Osteocyte (in vitro differentiated cells): Measurements from ENCODE around the gene WWC2. TPM values are rescaled to one million over a fixed set of nuclear protein-coding genes. Genes with fewer than 3 reads are reported as not detected.

Source experiments
- DNase-seq: peaks from one replicate; pipeline ENCODE4 v3.0.0; 2021; ENCODE audit warnings: mixed read lengths; ENCODE audit not compliant: unreplicated experiment; ENCODE audit errors: extremely low spot score
- H3K27ac Mint-ChIP-seq: one replicate; pipeline ENCODE4 v1.8.0; 2021; ENCODE audit warnings: mild to moderate bottlenecking, mixed read lengths; ENCODE audit not compliant: unreplicated experiment
- H3K27me3 Mint-ChIP-seq: one replicate; pipeline ENCODE4 v1.8.0; 2021; ENCODE audit warnings: mixed read lengths; ENCODE audit not compliant: unreplicated experiment
- H3K36me3 Mint-ChIP-seq: one replicate; pipeline ENCODE4 v1.8.0; 2021; ENCODE audit warnings: mixed read lengths; ENCODE audit not compliant: unreplicated experiment
- H3K4me1 Mint-ChIP-seq: one replicate; pipeline ENCODE4 v1.8.0; 2021; ENCODE audit warnings: mixed read lengths; ENCODE audit not compliant: unreplicated experiment
- H3K4me3 Mint-ChIP-seq: one replicate; pipeline ENCODE4 v1.8.0; 2021; ENCODE audit warnings: mild to moderate bottlenecking, moderate library complexity, mixed read lengths; ENCODE audit not compliant: unreplicated experiment
- H3K9me3 Mint-ChIP-seq: one replicate; pipeline ENCODE4 v1.8.0; 2021; ENCODE audit warnings: mixed read lengths; ENCODE audit not compliant: unreplicated experiment
- total RNA-seq: library from RNA; stranded (reverse); gene quantifications from 2 replicates; pipeline ENCODE4 v1.2.1, GENCODE V29; 2021
- TF ChIP-seq, protein P1 (sequence below): fragments of 200-600 bp; sonication (generic); IDR thresholded peaks from 2 replicates; pipeline ENCODE4 v1.5.0; 2021; ENCODE audit warnings: antibody characterized with exemption, mild to moderate bottlenecking, moderate library complexity

The WWC2 gene
- total RNA-seq, 1 donor from 2014 or later, result 53.5 TPM

DNA sequence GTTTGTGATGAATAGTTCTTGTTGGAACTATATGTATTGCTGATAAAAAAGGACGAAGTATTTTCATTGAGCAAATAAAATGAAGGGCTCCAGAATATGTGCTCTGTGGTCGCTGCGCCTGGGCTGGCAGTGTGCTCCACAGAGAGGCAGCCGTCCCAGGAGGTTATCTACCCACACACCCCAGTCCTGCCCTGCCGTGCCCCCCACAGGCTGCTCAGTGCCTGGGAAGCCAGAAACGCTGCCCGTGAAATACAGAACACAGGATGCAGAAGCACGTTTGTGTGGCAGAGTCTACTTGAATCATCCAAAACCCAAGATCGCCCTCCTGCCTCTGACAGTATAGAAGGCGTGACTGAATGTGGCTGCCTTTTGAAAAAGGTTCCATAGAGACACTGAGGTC, 219.6 kb downstream of the WWC2 start:
- DNase-seq, result no peak
- H3K27ac Mint-ChIP-seq, result no peak overlapping the region
- H3K4me1 Mint-ChIP-seq, result no peaks in the 10 kb centered on the region
- peaks cover 51% of the 10 kb centered on the region for H3K36me3 Mint-ChIP-seq
- H3K27me3 Mint-ChIP-seq, result no peaks in the 10 kb centered on the region
- TF ChIP-seq, protein P1, sequence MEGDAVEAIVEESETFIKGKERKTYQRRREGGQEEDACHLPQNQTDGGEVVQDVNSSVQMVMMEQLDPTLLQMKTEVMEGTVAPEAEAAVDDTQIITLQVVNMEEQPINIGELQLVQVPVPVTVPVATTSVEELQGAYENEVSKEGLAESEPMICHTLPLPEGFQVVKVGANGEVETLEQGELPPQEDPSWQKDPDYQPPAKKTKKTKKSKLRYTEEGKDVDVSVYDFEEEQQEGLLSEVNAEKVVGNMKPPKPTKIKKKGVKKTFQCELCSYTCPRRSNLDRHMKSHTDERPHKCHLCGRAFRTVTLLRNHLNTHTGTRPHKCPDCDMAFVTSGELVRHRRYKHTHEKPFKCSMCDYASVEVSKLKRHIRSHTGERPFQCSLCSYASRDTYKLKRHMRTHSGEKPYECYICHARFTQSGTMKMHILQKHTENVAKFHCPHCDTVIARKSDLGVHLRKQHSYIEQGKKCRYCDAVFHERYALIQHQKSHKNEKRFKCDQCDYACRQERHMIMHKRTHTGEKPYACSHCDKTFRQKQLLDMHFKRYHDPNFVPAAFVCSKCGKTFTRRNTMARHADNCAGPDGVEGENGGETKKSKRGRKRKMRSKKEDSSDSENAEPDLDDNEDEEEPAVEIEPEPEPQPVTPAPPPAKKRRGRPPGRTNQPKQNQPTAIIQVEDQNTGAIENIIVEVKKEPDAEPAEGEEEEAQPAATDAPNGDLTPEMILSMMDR, result no peak
- no peak overlapping the region for H3K4me3 Mint-ChIP-seq
- H3K9me3 Mint-ChIP-seq, result no peaks in the 10 kb centered on the region

DNA sequence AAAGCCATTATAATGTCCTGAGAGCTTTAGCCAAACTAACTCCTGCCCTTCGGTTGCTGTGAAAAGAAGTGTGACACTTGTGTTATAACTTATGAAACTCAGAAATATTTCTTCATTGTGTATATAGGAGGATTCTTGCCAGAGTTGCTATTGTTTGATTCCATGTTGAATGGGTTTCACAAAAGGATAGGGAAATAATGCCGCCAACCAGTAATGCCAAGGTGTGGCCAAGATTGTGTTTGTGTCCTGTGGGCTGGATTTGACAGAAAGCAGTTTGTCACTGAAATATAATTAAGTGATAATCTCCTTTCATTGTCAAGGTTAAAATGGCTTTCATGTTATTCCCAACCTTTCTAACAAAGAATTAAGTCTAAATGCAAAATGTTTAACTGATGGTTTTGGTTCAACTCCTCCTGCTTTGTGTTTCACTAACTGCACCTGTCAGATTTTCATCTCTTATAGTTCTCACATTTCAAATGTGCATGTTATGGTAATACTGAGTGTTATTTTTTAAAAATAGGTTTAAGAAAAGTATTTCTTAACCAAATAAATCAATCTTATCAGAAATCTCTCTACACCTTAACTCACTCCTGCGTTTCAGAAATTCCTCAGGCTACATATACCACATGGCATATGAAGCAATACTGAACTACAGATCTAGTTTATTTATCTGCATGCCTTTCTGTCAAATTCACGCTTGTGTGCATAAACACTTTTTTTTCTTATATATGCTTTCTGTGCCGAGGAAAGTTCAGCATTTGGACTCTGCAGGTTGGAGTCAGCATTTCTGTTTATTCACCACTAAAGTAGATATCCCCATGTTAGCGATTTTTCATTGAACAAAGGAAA, 221.4 kb downstream of the WWC2 start, which contains the start of gene CLDN22:
Gene CLDN22 (minus strand): TSS at position 66 of the 849 bp plus-strand sequence. CDS start 58 bp downstream, at position 8.
- Mint-ChIP-seq H3K9me3 (no peaks in the 10 kb centered on the region), H3K27ac (no peak within 1 kb of the TSS), H3K4me3 (no peak within 1 kb of the TSS), H3K27me3 (no peaks in the 10 kb centered on the region), H3K4me1 (no peaks in the 10 kb centered on the region), H3K36me3 (peaks cover 36% of the 10 kb centered on the region)
- no peak for DNase-seq
- TF ChIP-seq, protein P1, result no peak

DNA sequence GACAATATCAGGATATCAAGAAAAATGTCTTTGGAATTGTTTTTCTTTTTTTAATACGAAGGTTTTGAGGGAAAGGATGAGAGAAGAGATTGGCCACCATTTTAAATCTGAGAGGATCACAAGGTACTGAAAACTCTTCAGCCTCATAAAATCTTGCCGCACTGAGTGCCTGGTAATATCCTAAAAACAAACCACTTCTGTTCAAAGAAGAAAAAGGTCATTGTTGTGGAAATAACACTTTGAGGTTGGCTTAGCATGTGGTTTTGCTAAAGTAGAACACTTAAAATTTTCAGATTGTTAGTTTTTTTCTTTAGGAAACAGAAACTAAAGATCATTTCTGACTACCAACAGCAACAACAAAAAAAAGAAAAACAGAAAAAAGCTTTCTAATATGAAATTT, 222.0 kb downstream of the WWC2 start:
- Mint-ChIP-seq H3K36me3 (peaks cover 40% of the 10 kb centered on the region), H3K27ac (no peak overlapping the region), H3K9me3 (peaks cover under 1% of the 10 kb centered on the region)

DNA sequence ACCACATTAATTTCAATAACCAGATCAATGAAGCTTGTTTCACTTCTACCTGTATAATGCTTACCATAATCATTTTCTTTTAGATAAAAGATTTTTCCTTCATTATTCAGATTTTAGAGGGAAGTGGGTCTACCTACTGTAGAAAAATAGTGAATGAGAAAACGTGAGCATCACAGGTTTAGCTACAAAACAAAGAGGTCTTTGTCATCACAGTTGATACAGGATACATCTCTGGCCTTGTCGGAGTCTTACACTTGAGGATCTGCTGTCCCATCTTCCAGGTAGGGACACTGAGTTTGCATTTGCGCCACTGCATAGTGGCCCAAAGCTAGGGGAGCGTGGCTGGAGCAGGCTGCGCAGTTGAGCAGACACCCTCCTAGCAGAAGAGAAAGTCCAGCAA, 222.5 kb downstream of the WWC2 start:
- Mint-ChIP-seq H3K9me3 (peaks cover 5% of the 10 kb centered on the region), H3K27me3 (no peaks in the 10 kb centered on the region), H3K4me3 (no peak overlapping the region), H3K4me1 (no peaks in the 10 kb centered on the region), H3K27ac (no peak overlapping the region), H3K36me3 (peaks cover 38% of the 10 kb centered on the region)
- no peak for DNase-seq
- TF ChIP-seq, protein P1, result no peak

More for the DNA sequence above, 222.0 kb downstream of the WWC2 start:
- no peak overlapping the region for H3K4me3 Mint-ChIP-seq
- TF ChIP-seq, protein P1, result no peak
- H3K27me3 Mint-ChIP-seq, result no peaks in the 10 kb centered on the region
- no peaks in the 10 kb centered on the region for H3K4me1 Mint-ChIP-seq
- no peak for DNase-seq

DNA sequence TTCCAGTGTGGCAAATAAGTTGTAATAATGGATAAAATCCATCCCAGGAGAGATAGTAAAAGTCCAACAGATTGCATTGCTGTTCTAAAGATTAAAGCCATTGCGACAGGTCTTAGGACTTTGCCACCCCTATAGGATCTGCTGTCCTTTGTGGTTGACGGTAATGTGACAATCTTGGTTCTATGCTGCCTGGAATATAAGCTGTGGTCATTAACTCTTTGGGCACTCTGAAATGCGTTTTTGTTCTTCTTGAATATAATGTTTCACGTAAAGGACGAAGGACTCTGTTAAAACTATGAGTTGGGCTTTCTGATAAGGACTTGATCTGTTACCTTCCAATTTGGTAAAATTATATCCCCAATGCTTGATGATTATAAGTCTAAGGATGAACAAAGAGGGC, 223.3 kb downstream of the WWC2 start, which contains the start of gene CLDN24:
Gene CLDN24 (minus strand): TSS at position 101 of the 400 bp plus-strand sequence. CDS start 0 bp downstream, at position 101.
- peaks cover 38% of the 10 kb centered on the region for H3K36me3 Mint-ChIP-seq
- no peak within 1 kb of the TSS for H3K27ac Mint-ChIP-seq
- no peaks in the 10 kb centered on the region for H3K27me3 Mint-ChIP-seq
- no peak for DNase-seq
- peaks cover 8% of the 10 kb centered on the region for H3K9me3 Mint-ChIP-seq
- no peak within 1 kb of the TSS for H3K4me3 Mint-ChIP-seq
- TF ChIP-seq, protein P1, result no peak
- no peaks in the 10 kb centered on the region for H3K4me1 Mint-ChIP-seq
